GM12873 (cell line): Measurements from ENCODE around the gene GPC2.
A peak's percentile ranks its signal among the peaks of the same experiment; 100 is the strongest.

ENCODE experiments used
- CTCF ChIP-seq: IDR thresholded peaks from 2 replicates; pipeline ENCODE4 v1.5.1; 2012; ENCODE audit warnings: low read depth, mild to moderate bottlenecking, moderate library complexity, low read length, control low read depth; ENCODE audit not compliant: insufficient read depth; ENCODE audit errors: missing control alignments

GPC2 gene

GRCh38 chr7:100208911-100209408 lies 31.8 kb upstream of the GPC2 start:
- TF ChIP-seq CTCF: peak; percentile 6

GRCh38 chr7:100204454-100204853 lies 27.3 kb upstream of the GPC2 start:
- TF ChIP-seq CTCF: no peak

- TF ChIP-seq CTCF: no peak
Measured at GRCh38 chr7:100200693-100201092, 23.5 kb upstream of the GPC2 start.

GRCh38 chr7:100198266-100198665 lies 21.1 kb upstream of the GPC2 start:
- TF ChIP-seq CTCF: no peak

GRCh38 chr7:100195222-100195621 lies 18.0 kb upstream of the GPC2 start:
- no peak for TF ChIP-seq CTCF

GRCh38 chr7:100192969-100193368 lies 15.8 kb upstream of the GPC2 start:
- TF ChIP-seq CTCF: no peak

GRCh38 chr7:100191775-100192174 lies 14.6 kb upstream of the GPC2 start:
- TF ChIP-seq CTCF: no peak
